ENCODE results near the gene SIPA1. TPM values are rescaled to one million over a fixed set of nuclear protein-coding genes. Genes with fewer than 3 reads are reported as not detected.

Gene SIPA1
- total RNA-seq, 2 donors from 2014 or later, result 39.9 to 46.8 TPM

DNA sequence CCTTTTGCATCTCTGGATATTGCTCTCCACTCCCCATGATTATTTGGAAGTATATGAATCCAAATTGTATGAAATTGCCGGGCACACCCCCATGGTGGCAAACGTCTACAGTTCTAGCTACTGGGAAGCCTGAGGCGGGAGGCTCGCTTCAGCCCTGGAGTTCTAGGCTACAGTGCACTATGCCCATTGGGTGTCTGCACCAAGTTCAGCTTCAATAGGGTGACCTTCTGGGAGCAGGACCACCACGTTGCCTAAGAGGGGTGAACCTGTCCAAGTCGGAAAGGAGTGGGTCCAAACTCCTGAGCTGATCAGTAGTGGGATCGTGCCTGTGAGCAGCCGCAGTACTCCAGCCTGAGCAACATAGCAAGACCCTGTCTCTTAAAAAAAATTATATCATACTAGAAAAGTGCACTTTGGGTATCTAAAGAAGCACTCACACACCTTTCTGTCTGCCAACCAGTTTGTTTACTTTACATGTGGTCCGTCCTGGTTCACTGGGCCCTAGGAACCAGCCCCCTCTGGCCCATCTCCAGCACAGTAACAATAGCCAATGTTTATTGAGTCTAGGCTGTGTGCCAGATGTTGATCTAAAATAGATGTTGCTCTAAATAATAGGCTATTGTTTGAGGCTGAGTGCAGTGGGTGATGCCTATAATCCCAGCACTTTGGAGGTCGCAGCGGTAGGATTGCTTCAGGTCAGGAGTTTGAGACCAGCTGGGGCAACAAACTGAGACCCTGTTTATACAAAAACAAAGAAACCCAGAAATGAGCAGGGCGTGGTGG lies 57.7 kb downstream of the SIPA1 start:
- Mint-ChIP-seq H3K4me1 (peaks cover 13% of the 10 kb centered on the region), H3K9me3 (peaks cover 12% of the 10 kb centered on the region), H3K4me3 (no peak overlapping the region), H3K27ac (no peak overlapping the region), H3K36me3 (ENCODE audit: low read depth) (no peaks in the 10 kb centered on the region), H3K27me3 (ENCODE audit: insufficient read depth) (peaks cover 26% of the 10 kb centered on the region)
- 91 to 93% methylated on average over 12 of the region's 12 CpGs for WGBS, 2 experiments (ENCODE audit: insufficient coverage in 1 of 2, insufficient read length in 1 of 2)
- TF ChIP-seq, protein P1, sequence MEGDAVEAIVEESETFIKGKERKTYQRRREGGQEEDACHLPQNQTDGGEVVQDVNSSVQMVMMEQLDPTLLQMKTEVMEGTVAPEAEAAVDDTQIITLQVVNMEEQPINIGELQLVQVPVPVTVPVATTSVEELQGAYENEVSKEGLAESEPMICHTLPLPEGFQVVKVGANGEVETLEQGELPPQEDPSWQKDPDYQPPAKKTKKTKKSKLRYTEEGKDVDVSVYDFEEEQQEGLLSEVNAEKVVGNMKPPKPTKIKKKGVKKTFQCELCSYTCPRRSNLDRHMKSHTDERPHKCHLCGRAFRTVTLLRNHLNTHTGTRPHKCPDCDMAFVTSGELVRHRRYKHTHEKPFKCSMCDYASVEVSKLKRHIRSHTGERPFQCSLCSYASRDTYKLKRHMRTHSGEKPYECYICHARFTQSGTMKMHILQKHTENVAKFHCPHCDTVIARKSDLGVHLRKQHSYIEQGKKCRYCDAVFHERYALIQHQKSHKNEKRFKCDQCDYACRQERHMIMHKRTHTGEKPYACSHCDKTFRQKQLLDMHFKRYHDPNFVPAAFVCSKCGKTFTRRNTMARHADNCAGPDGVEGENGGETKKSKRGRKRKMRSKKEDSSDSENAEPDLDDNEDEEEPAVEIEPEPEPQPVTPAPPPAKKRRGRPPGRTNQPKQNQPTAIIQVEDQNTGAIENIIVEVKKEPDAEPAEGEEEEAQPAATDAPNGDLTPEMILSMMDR (conservative IDR thresholded peaks at IDR 0.05), result no peak
- peaks cover 7% of the 10 kb centered on the region for H3K9me3 ChIP-seq (ENCODE audit: control insufficient read depth, low read length)
- no peaks in the 10 kb centered on the region for H3K36me3 ChIP-seq (ENCODE audit: control insufficient read depth, insufficient read depth, low read length)
- no peak for DNase-seq
- H3K27me3 ChIP-seq (ENCODE audit: control insufficient read depth, insufficient read depth, low read length, poor library complexity, severe bottlenecking), result peaks cover 5% of the 10 kb centered on the region
- H3K27ac ChIP-seq (ENCODE audit: low read depth, low read length), result no peak overlapping the region
- no peak overlapping the region for H3K9ac ChIP-seq (ENCODE audit: extremely low read depth, low read length, poor library complexity, severe bottlenecking)
- no peak overlapping the region for H3K4me3 ChIP-seq (ENCODE audit: low read length)
- H3K4me1 ChIP-seq (ENCODE audit: control insufficient read depth, insufficient read depth, low read length), result peaks cover 7% of the 10 kb centered on the region

DNA sequence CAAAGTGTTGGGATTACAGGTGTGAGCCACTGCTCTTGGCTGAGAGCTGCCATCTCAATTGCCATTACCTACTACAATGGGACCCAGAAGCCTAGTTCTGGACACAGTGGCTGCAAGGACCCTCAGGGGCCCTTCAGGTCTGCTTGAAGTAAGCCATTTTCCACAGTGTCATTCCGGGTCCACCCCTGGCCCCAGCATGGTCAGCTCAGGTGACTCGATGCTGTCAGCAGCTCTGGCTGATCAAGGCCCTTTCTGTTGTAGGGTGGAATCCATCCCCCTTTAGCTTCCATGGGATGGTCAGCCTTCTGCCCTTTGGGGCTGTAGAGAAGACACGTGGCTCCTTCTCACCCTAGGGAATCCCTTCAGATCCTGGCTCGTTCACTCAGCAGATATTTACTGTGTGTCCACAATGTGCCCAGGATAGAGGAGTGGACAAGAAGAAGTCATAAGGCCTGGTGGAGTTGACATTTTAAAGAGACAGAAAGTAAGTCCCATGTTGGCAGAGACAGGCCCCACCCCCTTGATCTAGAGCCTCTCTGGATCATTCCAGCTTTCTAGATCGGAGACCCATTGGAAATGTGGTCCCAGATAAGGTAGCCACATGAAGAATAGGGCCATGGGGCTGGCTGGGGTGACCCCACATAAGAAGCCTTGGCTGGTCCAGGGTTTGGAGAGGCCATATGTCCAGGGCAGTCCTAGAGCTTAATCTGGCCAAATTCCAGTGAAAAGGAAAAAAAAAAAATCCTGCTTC lies 59.1 kb downstream of the SIPA1 start:
- H3K27ac ChIP-seq (ENCODE audit: low read depth, low read length), result no peak overlapping the region
- Mint-ChIP-seq H3K9me3 (peaks cover 16% of the 10 kb centered on the region), H3K4me1 (peaks cover 13% of the 10 kb centered on the region), H3K4me3 (no peak overlapping the region), H3K27me3 (ENCODE audit: insufficient read depth) (peaks cover 27% of the 10 kb centered on the region), H3K36me3 (ENCODE audit: low read depth) (no peaks in the 10 kb centered on the region), H3K27ac (no peak overlapping the region)
- no peaks in the 10 kb centered on the region for H3K36me3 ChIP-seq (ENCODE audit: control insufficient read depth, insufficient read depth, low read length)
- H3K4me3 ChIP-seq (ENCODE audit: low read length), result no peak overlapping the region
- H3K9me3 ChIP-seq (ENCODE audit: control insufficient read depth, low read length), result peaks cover 7% of the 10 kb centered on the region
- WGBS, 2 experiments (ENCODE audit: insufficient coverage in 1 of 2, insufficient read length in 1 of 2), result 86 to 93% methylated on average over 4 to 5 of the region's 5 CpGs
- TF ChIP-seq, protein P1 (conservative IDR thresholded peaks at IDR 0.05), result no peak
- no peak overlapping the region for H3K9ac ChIP-seq (ENCODE audit: extremely low read depth, low read length, poor library complexity, severe bottlenecking)
- peaks cover 7% of the 10 kb centered on the region for H3K4me1 ChIP-seq (ENCODE audit: control insufficient read depth, insufficient read depth, low read length)
- H3K27me3 ChIP-seq (ENCODE audit: control insufficient read depth, insufficient read depth, low read length, poor library complexity, severe bottlenecking), result peaks cover 5% of the 10 kb centered on the region
- no peak for DNase-seq

DNA sequence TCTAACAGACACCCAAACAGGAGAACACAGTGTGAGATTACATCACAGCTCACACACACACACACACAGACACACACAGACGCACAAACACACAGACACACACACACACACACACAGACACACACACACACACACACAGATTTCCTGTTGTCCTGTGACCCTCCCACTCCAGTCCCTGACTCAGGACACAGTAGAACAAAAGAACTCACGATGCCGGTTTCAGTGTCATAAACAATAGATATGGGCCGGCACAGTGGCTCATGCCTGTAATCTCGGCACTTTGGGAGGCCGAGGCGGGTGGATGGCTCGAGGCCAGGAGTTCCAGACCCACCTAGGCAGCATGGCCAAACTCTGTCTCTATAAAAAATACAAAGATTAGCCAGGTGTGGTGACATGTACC lies 60.3 kb downstream of the SIPA1 start:
- H3K36me3 ChIP-seq (ENCODE audit: control insufficient read depth, insufficient read depth, low read length), result no peaks in the 10 kb centered on the region
- no peak overlapping the region for H3K4me3 ChIP-seq (ENCODE audit: low read length)
- Mint-ChIP-seq H3K27ac (no peak overlapping the region), H3K4me1 (peaks cover 7% of the 10 kb centered on the region), H3K9me3 (peaks cover 16% of the 10 kb centered on the region), H3K27me3 (ENCODE audit: insufficient read depth) (peaks cover 33% of the 10 kb centered on the region), H3K36me3 (ENCODE audit: low read depth) (no peaks in the 10 kb centered on the region), H3K4me3 (no peak overlapping the region)
- H3K9ac ChIP-seq (ENCODE audit: extremely low read depth, low read length, poor library complexity, severe bottlenecking), result no peak overlapping the region
- H3K4me1 ChIP-seq (ENCODE audit: control insufficient read depth, insufficient read depth, low read length), result peaks cover 3% of the 10 kb centered on the region
- DNase-seq, result no peak
- WGBS, 2 experiments (ENCODE audit: insufficient coverage in 1 of 2, insufficient read length in 1 of 2), result 90 to 91% methylated on average over 6 to 8 of the region's 8 CpGs
- TF ChIP-seq, protein P1 (conservative IDR thresholded peaks at IDR 0.05), result no peak
- peaks cover 7% of the 10 kb centered on the region for H3K9me3 ChIP-seq (ENCODE audit: control insufficient read depth, low read length)
- peaks cover 13% of the 10 kb centered on the region for H3K27me3 ChIP-seq (ENCODE audit: control insufficient read depth, insufficient read depth, low read length, poor library complexity, severe bottlenecking)
- no peak overlapping the region for H3K27ac ChIP-seq (ENCODE audit: low read depth, low read length)

Measured in endodermal cell (in vitro differentiated cells).